Measurements from ENCODE around the gene ECI2.
"Not testable (repeated sequence)": the region's sequence is repeated elsewhere in the genome, so short reads cannot be mapped to it uniquely, and the experiment has no call there.

ECI2 gene

GRCh38 chr6:4139272-4139671 is 3.9 kb upstream of the ECI2 start:
- no peak for DNase-seq (ENCODE audit: low read depth in 3 of 3, low spot score in 1 of 3)

- DNase-seq (ENCODE audit: low read depth in 3 of 3, low spot score in 1 of 3) = no peak
These were observed 2.8 kb upstream of the ECI2 start for GRCh38 chr6:4138186-4138585.

GRCh38 chr6:4136354-4136831 is 1.0 kb upstream of the ECI2 start:
- DNase-seq (ENCODE audit: low read depth in 3 of 3, low spot score in 1 of 3) = no peak

- peak; percentile 84 to 97 (median 88) for DNase-seq (ENCODE audit: low read depth in 3 of 3, low spot score in 1 of 3)
These were observed 434 bp upstream of the ECI2 start for GRCh38 chr6:4135665-4136353.

GRCh38 chr6:4133941-4134838 is 1.2 kb downstream of the ECI2 start:
- peak in 1 of 3 donors; percentile 12 for DNase-seq (ENCODE audit: low read depth in 3 of 3, low spot score in 1 of 3)

GRCh38 chr6:4130357-4130987 is 4.9 kb downstream of the ECI2 start:
- no peak for DNase-seq (ENCODE audit: low read depth in 3 of 3, low spot score in 1 of 3)

- DNase-seq (ENCODE audit: low read depth in 3 of 3, low spot score in 1 of 3) = no peak
These were observed 5.9 kb downstream of the ECI2 start for GRCh38 chr6:4129446-4129845.

GRCh38 chr6:4128748-4129147 is 6.6 kb downstream of the ECI2 start:
- no peak for DNase-seq (ENCODE audit: low read depth in 3 of 3, low spot score in 1 of 3)

- DNase-seq (ENCODE audit: low read depth in 3 of 3, low spot score in 1 of 3) = no peak
These were observed 7.3 kb downstream of the ECI2 start for GRCh38 chr6:4128072-4128471.

GRCh38 chr6:4125933-4126864 is 9.2 kb downstream of the ECI2 start:
- no peak for DNase-seq (ENCODE audit: low read depth in 3 of 3, low spot score in 1 of 3)

GRCh38 chr6:4125500-4125899 is 9.9 kb downstream of the ECI2 start:
- DNase-seq (ENCODE audit: low read depth in 3 of 3, low spot score in 1 of 3) = no peak

GRCh38 chr6:4124351-4124750 is 11.0 kb downstream of the ECI2 start:
- DNase-seq (ENCODE audit: low read depth in 3 of 3, low spot score in 1 of 3) = no peak

GRCh38 chr6:4115741-4116140 is 19.6 kb downstream of the ECI2 start:
- no peak for DNase-seq (ENCODE audit: low read depth in 3 of 3, low spot score in 1 of 3)

GRCh38 chr6:4114123-4114522 is 21.3 kb downstream of the ECI2 start:
- no peak for DNase-seq (ENCODE audit: low read depth in 3 of 3, low spot score in 1 of 3)

- no peak for DNase-seq (ENCODE audit: low read depth in 3 of 3, low spot score in 1 of 3)
These were observed 21.7 kb downstream of the ECI2 start for GRCh38 chr6:4113649-4114048.

- no peak for DNase-seq (ENCODE audit: low read depth in 3 of 3, low spot score in 1 of 3)
These were observed 23.0 kb downstream of the ECI2 start for GRCh38 chr6:4112366-4112765.

GRCh38 chr6:4109363-4109815 is 26.0 kb downstream of the ECI2 start:
- DNase-seq (ENCODE audit: low read depth in 3 of 3, low spot score in 1 of 3) = not testable (repeated sequence)

- DNase-seq (ENCODE audit: low read depth in 3 of 3, low spot score in 1 of 3) = no peak
These were observed 26.7 kb downstream of the ECI2 start for GRCh38 chr6:4108561-4109093.

GRCh38 chr6:4107873-4108272 is 27.5 kb downstream of the ECI2 start:
- no peak for DNase-seq (ENCODE audit: low read depth in 3 of 3, low spot score in 1 of 3)

GRCh38 chr6:4105980-4106536 is 29.3 kb downstream of the ECI2 start:
- no peak for DNase-seq (ENCODE audit: low read depth in 3 of 3, low spot score in 1 of 3)

Data from stimulated activated CD4-positive, alpha-beta T cell treated with anti-CD3 and anti-CD28 coated beads, TNF-alpha, amount 100 ng/mL, for 1 hour (primary cell).